IPS DF 19.7 (cell line): Measurements from ENCODE around the gene CD27.
"Not testable (repeated sequence)": the region's sequence is repeated elsewhere in the genome, so short reads cannot be mapped to it uniquely, and the experiment has no call there.

Experiments used
- DNase-seq: peaks from one replicate; pipeline ENCODE4 v3.0.0-alpha.2; 2013; ENCODE audit warnings: low read depth, low spot score

Gene CD27

GRCh38 chr12:6461401-6462233 lies 16.9 kb downstream of the CD27 start:
- no peak for DNase-seq

GRCh38 chr12:6462234-6462995 lies 17.7 kb downstream of the CD27 start:
- no peak for DNase-seq

- DNase-seq = no peak
Observed at GRCh38 chr12:6463216-6463615, 18.5 kb downstream of the CD27 start.

GRCh38 chr12:6463858-6464257 lies 19.1 kb downstream of the CD27 start:
- DNase-seq = no peak

GRCh38 chr12:6464531-6464930 lies 19.8 kb downstream of the CD27 start:
- DNase-seq = no peak

- DNase-seq = no peak
Observed at GRCh38 chr12:6465467-6466183, 20.9 kb downstream of the CD27 start.

GRCh38 chr12:6466184-6466573 lies 21.4 kb downstream of the CD27 start:
- no peak for DNase-seq

- DNase-seq = not testable (repeated sequence)
Observed at GRCh38 chr12:6466751-6467150, 22.0 kb downstream of the CD27 start.

- not testable (repeated sequence) for DNase-seq
Observed at GRCh38 chr12:6467571-6468282, 23.0 kb downstream of the CD27 start.

- no peak for DNase-seq
Observed at GRCh38 chr12:6468283-6468575, 23.5 kb downstream of the CD27 start.

GRCh38 chr12:6469092-6469491 lies 24.3 kb downstream of the CD27 start:
- DNase-seq = no peak

- DNase-seq = no peak
Observed at GRCh38 chr12:6469609-6470374, 25.0 kb downstream of the CD27 start.

- DNase-seq = peak; percentile 90
Observed at GRCh38 chr12:6470375-6471163, 25.8 kb downstream of the CD27 start, which contains the start of gene VAMP1. TSS of gene VAMP1 (minus strand) at chr12:6470677. CDS start at chr12:6470531, 146 bp downstream.

- DNase-seq = no peak
Observed at GRCh38 chr12:6471989-6472360, 27.2 kb downstream of the CD27 start.

GRCh38 chr12:6472491-6472890 lies 27.7 kb downstream of the CD27 start:
- DNase-seq = no peak

GRCh38 chr12:6475233-6475975 lies 30.6 kb downstream of the CD27 start:
- DNase-seq = not testable (repeated sequence)

GRCh38 chr12:6476489-6476888 lies 31.7 kb downstream of the CD27 start:
- DNase-seq = no peak

- DNase-seq = not testable (repeated sequence)
Observed at GRCh38 chr12:6477601-6478377, 33.0 kb downstream of the CD27 start.

- no peak for DNase-seq
Observed at GRCh38 chr12:6478416-6478815, 33.7 kb downstream of the CD27 start.
